ENCODE results near the gene AOC3. TPM values are rescaled to one million over a fixed set of nuclear protein-coding genes. Genes with fewer than 3 reads are reported as not detected.
A peak's percentile ranks its signal among the peaks of the same experiment; 100 is the strongest.

AOC3 gene
- total and polyA plus RNA-seq, 10 donors: 7.1 to 32.5 (median 15.8) TPM

- Histone ChIP-seq H3K9me3 (no peaks in the 10 kb centered on the region), H3K4me1 (peaks cover 0 to 66% (median 19%) of the 10 kb centered on the region in 6 donors), H3K27ac (peak within 1 kb of the TSS in 2 of 8 donors; percentile 24 to 31), H3K36me3 (peaks cover 3 to 69% (median 62%) of the 10 kb centered on the region in 6 donors), H3K4me3 (no peak within 1 kb of the TSS), H3K27me3 (replicated peaks in 1 of 7) (no peaks in the 10 kb centered on the region)
- DNase-seq: no peak
- intact Hi-C loops (cut with DNase I; ENCODE audit: low total_unique reads): no loop called here
- TF ChIP-seq POLR2A (IDR thresholded peaks at IDR 0.05) (no peak), POLR2AphosphoS5 (IDR thresholded peaks at IDR 0.05) (no peak), CTCF (IDR thresholded peaks at IDR 0.05 in 8 of 11, conservative IDR thresholded peaks at IDR 0.05 in 3 of 11) (no peak)
- 47 to 70% (median 63%) methylated on average over 4 of the region's 4 CpGs for WGBS, 5 donors
These were observed 6.7 kb upstream of the AOC3 start, which contains the start of gene AOC2 for GRCh38 chr17:42844271-42844670. TSS of gene AOC2 (plus strand) at chr17:42844580. CDS start at chr17:42844627, 47 bp downstream.

GRCh38 chr17:42844761-42845555 is 6.0 kb upstream of the AOC3 start:
- intact Hi-C loops (cut with DNase I; ENCODE audit: low total_unique reads): no loop called here
- WGBS, 5 donors: 84 to 95% (median 92%) methylated on average over 11 to 24 of the region's 24 CpGs
- DNase-seq: peak; percentile 66
- H3K27me3 ChIP-seq (replicated peaks in 1 of 7): no peaks in the 10 kb centered on the region
- no peak overlapping the region for H3K4me3 ChIP-seq
- TF ChIP-seq CTCF (IDR thresholded peaks at IDR 0.05 in 8 of 11, conservative IDR thresholded peaks at IDR 0.05 in 3 of 11) (no peak), POLR2AphosphoS5 (IDR thresholded peaks at IDR 0.05) (peak in 2 of 3 donors; percentile 28 to 66)
- no peaks in the 10 kb centered on the region for H3K9me3 ChIP-seq
- peak overlapping the region in 1 of 8 donors; percentile 24 for H3K27ac ChIP-seq
- peaks cover 0 to 70% (median 21%) of the 10 kb centered on the region in 6 donors for H3K4me1 ChIP-seq
- H3K36me3 ChIP-seq: peaks cover 3 to 62% (median 55%) of the 10 kb centered on the region in 6 donors

- 92 to 95% (median 94%) methylated on average over 11 to 12 of the region's 12 CpGs for WGBS, 5 donors
- Histone ChIP-seq H3K9me3 (no peaks in the 10 kb centered on the region), H3K27me3 (replicated peaks in 1 of 7) (no peaks in the 10 kb centered on the region), H3K27ac (peak overlapping the region in 1 of 8 donors; percentile 38), H3K4me3 (no peak overlapping the region), H3K36me3 (peaks cover 3 to 57% (median 50%) of the 10 kb centered on the region in 6 donors), H3K4me1 (peaks cover 0 to 76% (median 22%) of the 10 kb centered on the region in 6 donors)
- DNase-seq: peak; percentile 39
- TF ChIP-seq POLR2A (IDR thresholded peaks at IDR 0.05) (no peak), POLR2AphosphoS5 (IDR thresholded peaks at IDR 0.05) (no peak), CTCF (IDR thresholded peaks at IDR 0.05 in 8 of 11, conservative IDR thresholded peaks at IDR 0.05 in 3 of 11) (no peak)
- intact Hi-C loops (cut with DNase I; ENCODE audit: low total_unique reads): no loop called here
These were observed 5.5 kb upstream of the AOC3 start for GRCh38 chr17:42845556-42845917.

GRCh38 chr17:42845918-42846593 is 4.9 kb upstream of the AOC3 start:
- intact Hi-C loops (cut with DNase I; ENCODE audit: low total_unique reads): no loop called here
- 61 to 87% (median 70%) methylated on average over 7 of the region's 7 CpGs for WGBS, 5 donors
- H3K36me3 ChIP-seq: peaks cover 3 to 51% (median 45%) of the 10 kb centered on the region in 6 donors
- DNase-seq: peak; percentile 59
- H3K27ac ChIP-seq: peak overlapping the region in 3 of 8 donors; percentile 21 to 42 (median 38)
- no peak overlapping the region for H3K4me3 ChIP-seq
- no peaks in the 10 kb centered on the region for H3K9me3 ChIP-seq
- peaks cover 0 to 80% (median 23%) of the 10 kb centered on the region in 6 donors for H3K4me1 ChIP-seq
- H3K27me3 ChIP-seq (replicated peaks in 1 of 7): no peaks in the 10 kb centered on the region
- TF ChIP-seq POLR2AphosphoS5 (IDR thresholded peaks at IDR 0.05) (no peak), CTCF (IDR thresholded peaks at IDR 0.05 in 8 of 11, conservative IDR thresholded peaks at IDR 0.05 in 3 of 11) (no peak), POLR2A (IDR thresholded peaks at IDR 0.05) (no peak)
